MM.1S (cell line): ENCODE measurements around the gene HSD11B2.
"Not testable (repeated sequence)": the region's sequence is repeated elsewhere in the genome, so short reads cannot be mapped to it uniquely, and the experiment has no call there.

Source experiments
- DNase-seq: peaks from one replicate; pipeline ENCODE4 v3.0.0-alpha.2; 2015
- H2AFZ ChIP-seq: fragments of 300-600 bp; sonication (generic); 2 replicates; pipeline ENCODE4 v1.6.0; 2016; ENCODE audit warnings: antibody characterized with exemption, low read length
- H3F3A ChIP-seq: fragments of 300-600 bp; sonication (generic); 2 replicates; pipeline ENCODE4 v1.6.1; 2016; ENCODE audit warnings: mild to moderate bottlenecking, antibody characterized with exemption, low read length, moderate library complexity, mixed read lengths; ENCODE audit not compliant: insufficient read depth
- H3K27ac ChIP-seq: fragments of 300-600 bp; sonication (generic); 2 replicates; pipeline ENCODE4 v1.5.1; 2016; ENCODE audit warnings: mild to moderate bottlenecking, low read length
- H3K27me3 ChIP-seq: fragments of 300-600 bp; sonication (generic); replicated peaks from 2 replicates; pipeline ENCODE4 v1.6.0; 2016; ENCODE audit warnings: low read length; ENCODE audit not compliant: insufficient read depth
- H3K36me3 ChIP-seq: fragments of 300-600 bp; sonication (generic); replicated peaks from 2 replicates; pipeline ENCODE4 v1.6.1; 2016; ENCODE audit warnings: mild to moderate bottlenecking, low read length, mixed read lengths; ENCODE audit not compliant: insufficient read depth
- H3K4me1 ChIP-seq: fragments of 300-600 bp; sonication (generic); 2 replicates; pipeline ENCODE4 v1.6.1; 2016; ENCODE audit warnings: low read length, mixed read lengths
- H3K4me2 ChIP-seq: fragments of 300-600 bp; sonication (generic); 2 replicates; pipeline ENCODE4 v1.6.0; 2016; ENCODE audit warnings: low read depth, low read length
- H3K4me3 ChIP-seq: fragments of 300-600 bp; sonication (generic); 2 replicates; pipeline ENCODE4 v1.5.1; 2016; ENCODE audit warnings: low read length, mixed read lengths
- H3K79me2 ChIP-seq: fragments of 300-600 bp; sonication (generic); 2 replicates; pipeline ENCODE4 v1.6.1; 2016; ENCODE audit warnings: mixed run types, low read length, mixed read lengths
- H3K9ac ChIP-seq: fragments of 300-600 bp; sonication (generic); 2 replicates; pipeline ENCODE4 v1.6.1; 2016; ENCODE audit warnings: low read length, mixed read lengths
- H3K9me2 ChIP-seq: fragments of 300-600 bp; sonication (generic); replicated peaks from 2 replicates; pipeline ENCODE4 v1.6.1; 2016; ENCODE audit warnings: mild to moderate bottlenecking, low read length, mixed read lengths; ENCODE audit not compliant: insufficient read depth
- H3K9me3 ChIP-seq: fragments of 300-600 bp; sonication (generic); replicated peaks from 2 replicates; pipeline ENCODE4 v1.6.1; 2016; ENCODE audit warnings: mild to moderate bottlenecking, low read length, mixed read lengths; ENCODE audit not compliant: insufficient read depth
- H4K20me1 ChIP-seq: fragments of 300-600 bp; sonication (generic); 2 replicates; pipeline ENCODE4 v1.6.1; 2016; ENCODE audit warnings: mild to moderate bottlenecking, low read length, moderate library complexity, mixed read lengths; ENCODE audit not compliant: insufficient read depth
- EZH2 ChIP-seq: fragments of 300-600 bp; sonication (generic); optimal IDR thresholded peaks from 2 replicates; pipeline ENCODE3; 2017; ENCODE audit warnings: low read depth, mild to moderate bottlenecking, antibody characterized with exemption, low read length, mixed read lengths
- EZH2phosphoT487 ChIP-seq: fragments of 300-600 bp; sonication (generic); IDR thresholded peaks from 2 replicates; pipeline ENCODE4 v1.6.1; 2018; ENCODE audit warnings: antibody characterized with exemption, low read length
- TF ChIP-seq, protein P1 (sequence below): fragments of 300-600 bp; sonication (generic); IDR thresholded peaks from 2 replicates; pipeline ENCODE4 v1.5.1; 2016; ENCODE audit warnings: antibody characterized with exemption, low read length, mixed read lengths

HSD11B2 gene

DNA sequence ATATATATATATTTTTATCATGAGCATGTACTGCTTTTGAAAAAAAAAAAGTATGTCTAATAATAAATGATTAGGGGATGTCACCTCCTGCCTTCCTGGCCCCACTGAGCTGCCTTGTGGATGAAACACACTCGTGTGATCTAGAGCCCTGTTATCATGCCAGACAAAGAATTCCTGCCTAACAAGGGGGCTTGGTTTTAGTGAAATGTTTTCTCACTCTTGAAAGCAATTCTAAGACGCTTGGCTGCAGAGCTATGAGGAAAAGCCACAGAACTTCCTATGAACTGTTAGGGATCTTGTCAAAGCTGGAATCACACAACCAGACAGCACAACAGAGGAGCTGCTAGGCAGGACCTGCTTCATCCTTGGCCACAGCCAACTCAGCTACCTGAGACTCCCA, 18.6 kb upstream of the HSD11B2 start:
- no peak overlapping the region for H3K27ac ChIP-seq
- H3K4me2 ChIP-seq = no peak overlapping the region
- no peak for DNase-seq
- no peaks in the 10 kb centered on the region for H3K79me2 ChIP-seq
- H3F3A ChIP-seq = no peaks in the 10 kb centered on the region; the same call in 1 of the 2 replicates
- no peaks in the 10 kb centered on the region for H3K9me2 ChIP-seq
- H3K4me1 ChIP-seq = 0 out of 2 replicates have a peak, but pooled peaks cover 7% of the 10 kb centered on the region
- H3K9me3 ChIP-seq = no peaks in the 10 kb centered on the region
- no peak for TF ChIP-seq EZH2
- TF ChIP-seq EZH2phosphoT487 = no peak
- TF ChIP-seq, protein P1, sequence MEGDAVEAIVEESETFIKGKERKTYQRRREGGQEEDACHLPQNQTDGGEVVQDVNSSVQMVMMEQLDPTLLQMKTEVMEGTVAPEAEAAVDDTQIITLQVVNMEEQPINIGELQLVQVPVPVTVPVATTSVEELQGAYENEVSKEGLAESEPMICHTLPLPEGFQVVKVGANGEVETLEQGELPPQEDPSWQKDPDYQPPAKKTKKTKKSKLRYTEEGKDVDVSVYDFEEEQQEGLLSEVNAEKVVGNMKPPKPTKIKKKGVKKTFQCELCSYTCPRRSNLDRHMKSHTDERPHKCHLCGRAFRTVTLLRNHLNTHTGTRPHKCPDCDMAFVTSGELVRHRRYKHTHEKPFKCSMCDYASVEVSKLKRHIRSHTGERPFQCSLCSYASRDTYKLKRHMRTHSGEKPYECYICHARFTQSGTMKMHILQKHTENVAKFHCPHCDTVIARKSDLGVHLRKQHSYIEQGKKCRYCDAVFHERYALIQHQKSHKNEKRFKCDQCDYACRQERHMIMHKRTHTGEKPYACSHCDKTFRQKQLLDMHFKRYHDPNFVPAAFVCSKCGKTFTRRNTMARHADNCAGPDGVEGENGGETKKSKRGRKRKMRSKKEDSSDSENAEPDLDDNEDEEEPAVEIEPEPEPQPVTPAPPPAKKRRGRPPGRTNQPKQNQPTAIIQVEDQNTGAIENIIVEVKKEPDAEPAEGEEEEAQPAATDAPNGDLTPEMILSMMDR = no peak
- peaks cover 21% of the 10 kb centered on the region for H3K27me3 ChIP-seq
- H4K20me1 ChIP-seq = no peaks in the 10 kb centered on the region
- H3K4me3 ChIP-seq = no peak overlapping the region
- H3K9ac ChIP-seq = no peak overlapping the region
- no peak overlapping the region for H2AFZ ChIP-seq
- no peaks in the 10 kb centered on the region for H3K36me3 ChIP-seq

DNA sequence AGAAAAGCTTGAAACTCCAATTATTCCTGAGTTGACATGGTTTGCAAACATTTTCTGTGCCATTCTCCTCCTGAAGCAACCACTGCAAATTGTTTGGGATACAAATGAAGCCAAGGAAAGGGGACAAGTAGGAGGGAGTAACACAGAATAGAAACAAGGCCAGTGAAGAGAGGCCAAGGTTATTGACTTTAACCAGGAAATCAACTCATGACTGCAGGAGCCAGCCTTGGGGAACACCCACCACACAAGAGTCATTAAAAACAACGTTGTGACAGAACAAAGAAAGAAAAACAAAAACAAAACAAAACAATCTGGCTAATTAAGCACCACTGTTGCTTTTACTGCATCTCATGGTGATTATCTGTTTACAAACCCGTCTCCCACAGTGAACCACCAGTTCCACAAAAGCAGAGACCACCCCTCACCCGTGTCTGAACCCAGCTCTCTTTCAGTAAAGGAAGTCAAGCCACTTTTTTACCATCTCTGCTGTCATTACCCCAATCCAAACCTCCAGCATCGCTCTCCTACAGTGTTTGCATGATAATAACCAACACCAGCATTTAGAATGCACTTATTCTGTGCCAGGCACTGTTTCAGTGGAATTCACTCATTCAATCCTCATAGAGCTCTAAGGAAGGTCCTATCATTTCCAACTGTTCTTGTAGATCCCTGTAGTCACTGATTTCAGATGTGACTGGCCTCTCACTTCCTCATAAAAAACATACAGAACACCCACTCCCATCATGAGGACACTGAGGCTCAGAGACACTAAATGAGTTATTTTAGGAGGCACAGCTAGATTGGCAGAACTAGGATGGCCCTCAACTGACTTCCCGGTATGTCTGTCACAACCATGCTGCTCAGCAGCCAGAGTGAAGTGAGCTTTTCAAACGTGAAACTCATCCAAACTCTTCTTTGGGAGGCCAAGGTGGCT, 16.7 kb upstream of the HSD11B2 start:
- Histone ChIP-seq H2AFZ (no peak overlapping the region), H3K27ac (no peak overlapping the region), H3K27me3 (peaks cover 26% of the 10 kb centered on the region), H3K4me2 (no peak overlapping the region), H3K79me2 (no peaks in the 10 kb centered on the region), H3K9me2 (no peaks in the 10 kb centered on the region), H3K9ac (no peak overlapping the region), H3K9me3 (no peaks in the 10 kb centered on the region), H3K4me3 (no peak overlapping the region), H3K36me3 (no peaks in the 10 kb centered on the region), H4K20me1 (no peaks in the 10 kb centered on the region), H3F3A (no peaks in the 10 kb centered on the region; the same call in 1 of the 2 replicates), H3K4me1 (0 out of 2 replicates have a peak, but pooled peaks cover 7% of the 10 kb centered on the region)
- DNase-seq = no peak
- no peak for TF ChIP-seq EZH2phosphoT487
- no peak for TF ChIP-seq EZH2
- TF ChIP-seq, protein P1 = no peak

DNA sequence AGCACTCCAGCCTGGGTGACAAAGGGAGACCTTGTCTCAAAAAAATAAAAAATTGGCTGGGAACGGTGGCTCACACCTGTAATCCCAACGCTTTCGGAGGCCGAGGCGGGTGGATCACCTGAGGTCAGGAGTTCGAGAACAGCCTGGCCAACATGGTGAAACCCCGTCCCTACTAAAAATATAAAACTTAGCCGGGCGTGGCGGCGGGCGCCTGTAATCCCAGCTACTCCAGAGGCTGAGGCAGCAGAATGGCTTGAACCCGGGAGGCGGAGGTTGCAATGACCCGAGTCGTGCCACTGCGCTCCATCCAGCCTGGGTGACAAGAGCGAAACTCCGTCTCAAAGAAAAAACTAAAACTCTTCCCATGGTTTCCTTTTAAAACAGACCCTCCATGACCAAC, 15.5 kb upstream of the HSD11B2 start:
- H4K20me1 ChIP-seq, H3K9me3 ChIP-seq, H3F3A ChIP-seq, H3K27ac ChIP-seq, H2AFZ ChIP-seq, H3K79me2 ChIP-seq, H3K9me2 ChIP-seq, H3K36me3 ChIP-seq, H3K4me1 ChIP-seq, H3K9ac ChIP-seq, DNase-seq: not testable (repeated sequence)
- Histone ChIP-seq H3K27me3 (peaks cover 34% of the 10 kb centered on the region), H3K4me2 (peak overlapping the region; percentile 93), H3K4me3 (peak overlapping the region; percentile 69)
